Retinal pigment epithelial cell (primary cell): ENCODE results near the gene VPS26B.

ENCODE experiments used
- DNase-seq: peaks from one replicate; pipeline ENCODE4 v3.0.0-alpha.2; 2010; ENCODE audit warnings: low read depth
- H3K4me3 ChIP-seq: 2 replicates; pipeline ENCODE4 v1.5.1; 2011; ENCODE audit warnings: mild to moderate bottlenecking, low read length, control low read depth, moderate library complexity
- CTCF ChIP-seq: conservative IDR thresholded peaks from 2 replicates; pipeline ENCODE4 v1.5.1; 2011; ENCODE audit warnings: low read depth, low read length, control low read depth, inconsistent platforms

VPS26B gene

GRCh38 chr11:134200688-134201087 is 23.8 kb upstream of the VPS26B start:
- H3K4me3 ChIP-seq = no peak overlapping the region
- TF ChIP-seq CTCF = no peak
- DNase-seq = no peak

GRCh38 chr11:134202661-134203060 is 21.8 kb upstream of the VPS26B start:
- DNase-seq = no peak
- no peak for TF ChIP-seq CTCF
- H3K4me3 ChIP-seq = no peak overlapping the region

GRCh38 chr11:134205729-134206128 is 18.7 kb upstream of the VPS26B start:
- TF ChIP-seq CTCF = no peak
- no peak overlapping the region for H3K4me3 ChIP-seq
- DNase-seq = no peak

GRCh38 chr11:134206185-134206584 is 18.3 kb upstream of the VPS26B start:
- no peak for DNase-seq
- TF ChIP-seq CTCF = no peak
- H3K4me3 ChIP-seq = no peak overlapping the region

GRCh38 chr11:134207538-134208239 is 16.8 kb upstream of the VPS26B start:
- no peak overlapping the region for H3K4me3 ChIP-seq
- no peak for DNase-seq
- TF ChIP-seq CTCF = peak; percentile 56

- TF ChIP-seq CTCF = no peak
- DNase-seq = no peak
These were observed 8.6 kb upstream of the VPS26B start for GRCh38 chr11:134215836-134216235.

GRCh38 chr11:134216816-134217215 is 7.7 kb upstream of the VPS26B start:
- DNase-seq = no peak
- H3K4me3 ChIP-seq = no peak overlapping the region
- no peak for TF ChIP-seq CTCF

More at GRCh38 chr11:134215836-134216235, 8.6 kb upstream of the VPS26B start:
- no peak overlapping the region for H3K4me3 ChIP-seq
